ENCODE results near the gene ACO1.

DNA sequence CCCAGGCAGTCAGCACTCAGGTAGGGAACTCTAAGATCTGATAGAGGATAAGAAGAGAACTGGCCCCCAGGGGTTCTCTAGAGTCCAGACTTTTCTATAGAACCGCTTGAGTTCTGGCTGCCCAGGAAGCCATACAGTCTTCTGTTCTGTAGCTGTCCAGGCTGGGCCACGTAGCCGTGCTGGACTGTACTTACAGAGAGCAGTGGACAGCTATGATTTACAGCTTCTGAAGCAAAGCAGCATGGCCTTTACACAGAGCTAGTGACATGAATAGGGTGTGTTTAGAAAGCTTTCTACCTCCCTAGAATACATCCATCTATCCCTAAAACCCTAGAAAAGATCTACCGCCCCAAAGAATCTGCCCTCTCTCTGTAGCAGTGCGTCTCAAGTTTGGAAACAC is 57.2 kb downstream of the ACO1 start:
- TF ChIP-seq, protein P1, sequence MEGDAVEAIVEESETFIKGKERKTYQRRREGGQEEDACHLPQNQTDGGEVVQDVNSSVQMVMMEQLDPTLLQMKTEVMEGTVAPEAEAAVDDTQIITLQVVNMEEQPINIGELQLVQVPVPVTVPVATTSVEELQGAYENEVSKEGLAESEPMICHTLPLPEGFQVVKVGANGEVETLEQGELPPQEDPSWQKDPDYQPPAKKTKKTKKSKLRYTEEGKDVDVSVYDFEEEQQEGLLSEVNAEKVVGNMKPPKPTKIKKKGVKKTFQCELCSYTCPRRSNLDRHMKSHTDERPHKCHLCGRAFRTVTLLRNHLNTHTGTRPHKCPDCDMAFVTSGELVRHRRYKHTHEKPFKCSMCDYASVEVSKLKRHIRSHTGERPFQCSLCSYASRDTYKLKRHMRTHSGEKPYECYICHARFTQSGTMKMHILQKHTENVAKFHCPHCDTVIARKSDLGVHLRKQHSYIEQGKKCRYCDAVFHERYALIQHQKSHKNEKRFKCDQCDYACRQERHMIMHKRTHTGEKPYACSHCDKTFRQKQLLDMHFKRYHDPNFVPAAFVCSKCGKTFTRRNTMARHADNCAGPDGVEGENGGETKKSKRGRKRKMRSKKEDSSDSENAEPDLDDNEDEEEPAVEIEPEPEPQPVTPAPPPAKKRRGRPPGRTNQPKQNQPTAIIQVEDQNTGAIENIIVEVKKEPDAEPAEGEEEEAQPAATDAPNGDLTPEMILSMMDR (IDR thresholded peaks at IDR 0.05 in 8 of 11, conservative IDR thresholded peaks at IDR 0.05 in 3 of 11) = no peak
- TF ChIP-seq POLR2A (IDR thresholded peaks at IDR 0.05) = no peak
- no peak for TF ChIP-seq POLR2AphosphoS5 (IDR thresholded peaks at IDR 0.05)

Measured in spleen (tissue), 7 donors.